IMR-90 (cell line): ENCODE measurements around the gene CFAP90. TPM values are rescaled to one million over a fixed set of nuclear protein-coding genes. Genes with fewer than 3 reads are reported as not detected.

Experiments
- ATAC-seq: fragments of 200-7000 bp; cut with Tn5 transposase; 2 replicates; pipeline ENCODE4 v1.9.1; 2020; ENCODE audit warnings: low read depth, mild to moderate bottlenecking, moderate library complexity
- BruUV-seq: library from RNA; stranded (reverse); fragments of 400-500 nt; replicated peaks from 2 replicates; lab custom pipeline; 2021; lab: Mats Ljungman, UMichigan
- CTCF ChIA-PET: fragments of 300-600 bp; formaldehyde crosslinking; extraction: SDS; loops from one replicate; lab custom pipeline; 2021; ENCODE audit warnings: antibody characterized with exemption; lab: Yijun Ruan, JAX
- POLR2A ChIA-PET: fragments of 300-600 bp; sonication (Branson Sonifier 250); formaldehyde crosslinking; loops from one replicate; lab custom pipeline; 2022; ENCODE audit warnings: antibody characterized with exemption; ENCODE audit not compliant: unreplicated experiment; lab: Charles Lee
- DNase-seq: peaks from one replicate; pipeline ENCODE4 v3.0.0; 2013
- H2AFZ ChIP-seq: replicated peaks from 2 replicates; pipeline ENCODE3; 2013; ENCODE audit warnings: low read length, mild to moderate bottlenecking; ENCODE audit not compliant: poor library complexity
- H2AK5ac ChIP-seq: 2 replicates; pipeline ENCODE4 v1.6.1; 2013; ENCODE audit warnings: low read depth, low read length, inconsistent platforms
- H2AK9ac ChIP-seq: replicated peaks from 2 replicates; pipeline ENCODE3; 2013; ENCODE audit warnings: mild to moderate bottlenecking, low read depth, low read length, moderate library complexity; ENCODE audit not compliant: poor library complexity
- H2BK120ac ChIP-seq: 2 replicates; pipeline ENCODE4 v1.6.1; 2013; ENCODE audit warnings: low read depth, low read length, inconsistent platforms
- H2BK15ac ChIP-seq: 3 replicates; pipeline ENCODE4 v1.6.1; 2013; ENCODE audit warnings: low read depth, low read length, inconsistent platforms
- H2BK20ac ChIP-seq: 2 replicates; pipeline ENCODE4 v1.6.1; 2013; ENCODE audit warnings: low read depth, mild to moderate bottlenecking, inconsistent platforms, low read length, moderate library complexity
- H2BK5ac ChIP-seq: 2 replicates; pipeline ENCODE4 v1.6.1; 2013; ENCODE audit warnings: mild to moderate bottlenecking, low read depth, low read length, inconsistent platforms; ENCODE audit not compliant: poor library complexity, severe bottlenecking
- H3K14ac ChIP-seq: replicated peaks from 2 replicates; pipeline ENCODE4 v1.6.1; 2013; ENCODE audit warnings: low read depth, low read length, inconsistent platforms
- H3K18ac ChIP-seq: 2 replicates; pipeline ENCODE4 v1.6.1; 2013; ENCODE audit warnings: low read depth, low read length, control low read depth
- H3K23ac ChIP-seq: 2 replicates; pipeline ENCODE4 v1.6.1; 2013; ENCODE audit warnings: low read depth, low read length, inconsistent platforms
- H3K27ac ChIP-seq: 2 replicates; pipeline ENCODE4 v1.5.1; 2013; ENCODE audit warnings: mild to moderate bottlenecking, control low read depth, low read length; ENCODE audit not compliant: insufficient read depth
- H3K27me3 ChIP-seq: 2 replicates; pipeline ENCODE4 v1.6.1; 2013; ENCODE audit warnings: low read length; ENCODE audit not compliant: control insufficient read depth, insufficient read depth
- H3K36me3 ChIP-seq: 2 replicates; pipeline ENCODE4 v1.6.1; 2013; ENCODE audit warnings: low read length, mixed read lengths; ENCODE audit not compliant: control insufficient read depth, insufficient read depth
- H3K4ac ChIP-seq: 2 replicates; pipeline ENCODE4 v1.6.1; 2013; ENCODE audit warnings: low read depth, low read length, inconsistent platforms
- H3K4me1 ChIP-seq: 2 replicates; pipeline ENCODE4 v1.6.1; 2013; ENCODE audit warnings: low read length, mixed read lengths; ENCODE audit not compliant: control insufficient read depth, insufficient read depth
- H3K4me2 ChIP-seq: 2 replicates; pipeline ENCODE4 v1.6.1; 2013; ENCODE audit warnings: low read depth, mild to moderate bottlenecking, control low read depth, low read length, moderate library complexity
- H3K4me3 ChIP-seq: 2 replicates; pipeline ENCODE4 v1.5.1; 2013; ENCODE audit warnings: low read depth, mild to moderate bottlenecking, control low read depth, low read length, moderate library complexity; ENCODE audit not compliant: insufficient read depth
- H3K56ac ChIP-seq: 2 replicates; pipeline ENCODE4 v1.6.1; 2013; ENCODE audit warnings: low read length, inconsistent platforms; ENCODE audit not compliant: insufficient read depth; ENCODE audit errors: extremely low read depth
- H3K79me1 ChIP-seq, 2 experiments: 2 replicates each; pipeline ENCODE4 v1.6.1; 2013; ENCODE audit warnings: low read length in 2 of 2, inconsistent platforms in 1 of 2, low read depth in 1 of 2
- H3K9ac ChIP-seq: 2 replicates; pipeline ENCODE4 v1.6.1; 2013; ENCODE audit warnings: low read depth, low read length, control low read depth
- H3K9me1 ChIP-seq: 2 replicates; pipeline ENCODE4 v1.6.1; 2013; ENCODE audit warnings: low read length, inconsistent platforms; ENCODE audit not compliant: insufficient read depth
- H3K9me3 ChIP-seq: 2 replicates; pipeline ENCODE4 v1.6.1; 2013; ENCODE audit warnings: low read length; ENCODE audit not compliant: control insufficient read depth, insufficient read depth
- H4K20me1 ChIP-seq: 2 replicates; pipeline ENCODE4 v1.6.1; 2013; ENCODE audit warnings: low read length, inconsistent platforms; ENCODE audit not compliant: insufficient read depth
- H4K5ac ChIP-seq: 2 replicates; pipeline ENCODE4 v1.6.1; 2013; ENCODE audit warnings: mild to moderate bottlenecking, low read depth, low read length, control low read depth
- H4K8ac ChIP-seq, 2 experiments: 2 replicates each; pipeline ENCODE4 v1.6.1; 2013; ENCODE audit warnings: low read depth in 2 of 2, low read length in 2 of 2, control low read depth in 1 of 2, inconsistent platforms in 1 of 2
- H4K91ac ChIP-seq: 2 replicates; pipeline ENCODE4 v1.6.1; 2013; ENCODE audit warnings: low read depth, low read length, inconsistent platforms; ENCODE audit not compliant: insufficient read depth
- BHLHE40 ChIP-seq: fragments of 150-350 bp; IDR thresholded peaks from 2 replicates; pipeline ENCODE4 v1.6.1; 2016; ENCODE audit warnings: mild to moderate bottlenecking, low read depth, low read length
- CEBPB ChIP-seq: IDR thresholded peaks from 2 replicates; pipeline ENCODE4 v1.6.1; 2012; ENCODE audit warnings: low read depth, low read length, improper control_type of control experiment
- CHD1 ChIP-seq: IDR thresholded peaks from 2 replicates; pipeline ENCODE4 v1.6.1; 2012; ENCODE audit warnings: low read depth, low read length, improper control_type of control experiment
- FOS ChIP-seq: fragments of 150-350 bp; IDR thresholded peaks from 2 replicates; pipeline ENCODE4 v1.6.1; 2016; ENCODE audit warnings: low read depth, low read length
- MAFK ChIP-seq: IDR thresholded peaks from 2 replicates; pipeline ENCODE4 v1.6.1; 2012; ENCODE audit warnings: low read depth, low read length, improper control_type of control experiment
- MAZ ChIP-seq: IDR thresholded peaks from 2 replicates; pipeline ENCODE4 v1.6.1; 2012; ENCODE audit warnings: low read depth, mild to moderate bottlenecking, low read length, improper control_type of control experiment, moderate library complexity, borderline replicate concordance
- MXI1 ChIP-seq: IDR thresholded peaks from 2 replicates; pipeline ENCODE4 v1.6.1; 2012; ENCODE audit warnings: low read depth, mild to moderate bottlenecking, low read length, moderate library complexity, borderline replicate concordance
- NFE2L2 ChIP-seq: fragments of 150-350 bp; IDR thresholded peaks from 2 replicates; pipeline ENCODE4 v1.6.1; 2016; ENCODE audit warnings: low read depth, mild to moderate bottlenecking, low read length
- POLR2A ChIP-seq: IDR thresholded peaks from 2 replicates; pipeline ENCODE4 v1.6.1; 2012; ENCODE audit warnings: mild to moderate bottlenecking, low read depth, low read length
- RAD21 ChIP-seq: IDR thresholded peaks from 2 replicates; pipeline ENCODE4 v1.6.1; 2012; ENCODE audit warnings: low read length, improper control_type of control experiment
- RCOR1 ChIP-seq: IDR thresholded peaks from 2 replicates; pipeline ENCODE4 v1.6.1; 2012; ENCODE audit warnings: mild to moderate bottlenecking, low read length, improper control_type of control experiment; ENCODE audit not compliant: insufficient replicate concordance
- RFX5 ChIP-seq: IDR thresholded peaks from 2 replicates; pipeline ENCODE4 v1.8.0; 2012; ENCODE audit warnings: low read depth, mild to moderate bottlenecking, low read length, moderate library complexity
- SMC3 ChIP-seq: fragments of 150-350 bp; IDR thresholded peaks from 2 replicates; pipeline ENCODE4 v1.6.1; 2016; ENCODE audit warnings: low read depth, mild to moderate bottlenecking, antibody characterized with exemption, low read length, moderate library complexity
- WGBS, 2 experiments: methylation state at CpG; one replicate each; pipeline versions ENCODE4 v1.1.5 to v1.1.7; 2013; ENCODE audit warnings: missing lambda C conversion rate in 2 of 2; ENCODE audit not compliant: insufficient read length in 1 of 2; ENCODE audit errors: extremely low coverage in 2 of 2; 5-methylcytosine and 5-hydroxymethylcytosine counted together
- dilution Hi-C: fragments of 300-500 bp; cut with HindIII; formaldehyde crosslinking; loops from one replicate; pipeline ENCODE4 v1.14.3; 2018; ENCODE audit warnings: low sequenced_read_pairs; ENCODE audit not compliant: unreplicated experiment
- in situ Hi-C: fragments of 300-500 bp; cut with MboI; formaldehyde crosslinking; loops from 3 replicates; pipeline ENCODE4 v1.14.3; 2019; ENCODE audit warnings: low sequenced_read_pairs, inconsistent platforms, mixed read lengths
- intact Hi-C: fragments of 100-400 bp; cut with micrococcal nuclease; formaldehyde crosslinking; loops from 2 replicates; pipeline ENCODE4 v1.10.0; 2022
- polyA plus RNA-seq, 3 experiments: library from polyadenylated mRNA; depleted of rRNA; stranded (reverse); fragments of >200 nt; gene quantifications; 2 replicates each; pipeline ENCODE4 v1.2.3, GENCODE V29; 2012; ENCODE audit warnings: low replicate concordance in 1 of 3
- total RNA-seq: library from RNA; depleted of rRNA; stranded (reverse); fragments of >200 nt; gene quantifications from 2 replicates; pipeline ENCODE4 v1.2.3, GENCODE V29; 2012
- TF ChIP-seq, protein P1 (sequence below): fragments of 150-350 bp; IDR thresholded peaks from 2 replicates; pipeline ENCODE4 v1.6.1; 2017; ENCODE audit warnings: mild to moderate bottlenecking, antibody characterized with exemption, low read length, low read depth
- TF ChIP-seq, protein P2 (sequence below): conservative IDR thresholded peaks from 2 replicates; pipeline ENCODE4 v1.5.1; 2012; ENCODE audit warnings: mild to moderate bottlenecking, low read depth, low read length, improper control_type of control experiment
- TF ChIP-seq, protein P3 (sequence below): fragments of 150-350 bp; IDR thresholded peaks from 2 replicates; pipeline ENCODE4 v1.6.1; 2016; ENCODE audit warnings: low read depth, mild to moderate bottlenecking, low read length, moderate library complexity, borderline replicate concordance

Gene CFAP90
- total and polyA plus RNA-seq, 2 of the 4 experiments (the other 2 are of a cell fraction): 0.09 TPM; not detected in 1

DNA sequence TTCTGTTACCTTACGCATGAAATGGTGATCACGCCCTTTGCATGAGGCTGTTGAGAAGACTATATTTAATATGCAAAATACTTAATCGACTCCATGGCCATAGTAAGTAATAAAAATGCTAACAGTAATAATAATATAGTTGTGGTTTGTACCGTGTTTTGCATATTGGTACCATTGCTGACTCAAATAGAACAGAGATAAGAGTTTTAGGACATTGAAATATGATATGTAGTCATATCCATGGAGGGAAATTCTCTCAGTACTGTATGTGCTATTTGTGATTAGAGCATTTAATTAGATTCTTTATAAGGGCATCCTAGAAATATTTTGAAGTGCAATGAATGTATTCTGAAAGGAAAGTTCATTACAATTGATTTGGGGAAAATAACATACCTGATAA is 41.9 kb downstream of the CFAP90 start:
- Histone ChIP-seq H4K5ac (no peak overlapping the region), H3K36me3 (no peaks in the 10 kb centered on the region), H4K20me1 (no peaks in the 10 kb centered on the region), H3K9me1 (no peaks in the 10 kb centered on the region), H3K14ac (no peak overlapping the region), H3K4ac (no peak overlapping the region), H3K27me3 (no peaks in the 10 kb centered on the region), H2BK120ac (no peak overlapping the region), H3K9ac (no peak overlapping the region), H2AK5ac (no peak overlapping the region), H3K18ac (no peak overlapping the region), H3K79me1 (no peaks in the 10 kb centered on the region), H2AFZ (no peak overlapping the region), H2BK5ac (no peak overlapping the region), H4K91ac (no peak overlapping the region), H3K27ac (no peak overlapping the region), H2BK20ac (no peak overlapping the region), H3K56ac (no peak overlapping the region), H3K4me3 (no peak overlapping the region), H2AK9ac (no peak overlapping the region), H3K4me2 (no peak overlapping the region), H3K4me1 (no peaks in the 10 kb centered on the region), H3K23ac (no peak overlapping the region), H4K8ac (no peak overlapping the region), H2BK15ac (no peak overlapping the region), H3K9me3 (no peaks in the 10 kb centered on the region)
- TF ChIP-seq, protein P1, sequence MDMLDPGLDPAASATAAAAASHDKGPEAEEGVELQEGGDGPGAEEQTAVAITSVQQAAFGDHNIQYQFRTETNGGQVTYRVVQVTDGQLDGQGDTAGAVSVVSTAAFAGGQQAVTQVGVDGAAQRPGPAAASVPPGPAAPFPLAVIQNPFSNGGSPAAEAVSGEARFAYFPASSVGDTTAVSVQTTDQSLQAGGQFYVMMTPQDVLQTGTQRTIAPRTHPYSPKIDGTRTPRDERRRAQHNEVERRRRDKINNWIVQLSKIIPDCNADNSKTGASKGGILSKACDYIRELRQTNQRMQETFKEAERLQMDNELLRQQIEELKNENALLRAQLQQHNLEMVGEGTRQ: no peak
- TF ChIP-seq CHD1: no peak
- TF ChIP-seq, protein P2, sequence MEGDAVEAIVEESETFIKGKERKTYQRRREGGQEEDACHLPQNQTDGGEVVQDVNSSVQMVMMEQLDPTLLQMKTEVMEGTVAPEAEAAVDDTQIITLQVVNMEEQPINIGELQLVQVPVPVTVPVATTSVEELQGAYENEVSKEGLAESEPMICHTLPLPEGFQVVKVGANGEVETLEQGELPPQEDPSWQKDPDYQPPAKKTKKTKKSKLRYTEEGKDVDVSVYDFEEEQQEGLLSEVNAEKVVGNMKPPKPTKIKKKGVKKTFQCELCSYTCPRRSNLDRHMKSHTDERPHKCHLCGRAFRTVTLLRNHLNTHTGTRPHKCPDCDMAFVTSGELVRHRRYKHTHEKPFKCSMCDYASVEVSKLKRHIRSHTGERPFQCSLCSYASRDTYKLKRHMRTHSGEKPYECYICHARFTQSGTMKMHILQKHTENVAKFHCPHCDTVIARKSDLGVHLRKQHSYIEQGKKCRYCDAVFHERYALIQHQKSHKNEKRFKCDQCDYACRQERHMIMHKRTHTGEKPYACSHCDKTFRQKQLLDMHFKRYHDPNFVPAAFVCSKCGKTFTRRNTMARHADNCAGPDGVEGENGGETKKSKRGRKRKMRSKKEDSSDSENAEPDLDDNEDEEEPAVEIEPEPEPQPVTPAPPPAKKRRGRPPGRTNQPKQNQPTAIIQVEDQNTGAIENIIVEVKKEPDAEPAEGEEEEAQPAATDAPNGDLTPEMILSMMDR: no peak
- TF ChIP-seq CEBPB: no peak
- no peak for TF ChIP-seq NFE2L2
- no peak for TF ChIP-seq MXI1
- no peak for TF ChIP-seq BHLHE40
- no peak for TF ChIP-seq FOS
- TF ChIP-seq POLR2A: no peak
- no peak for TF ChIP-seq RCOR1
- TF ChIP-seq RAD21: no peak
- no peak for TF ChIP-seq RFX5
- no peak for TF ChIP-seq MAZ
- no peak for TF ChIP-seq SMC3
- TF ChIP-seq, protein P3, sequence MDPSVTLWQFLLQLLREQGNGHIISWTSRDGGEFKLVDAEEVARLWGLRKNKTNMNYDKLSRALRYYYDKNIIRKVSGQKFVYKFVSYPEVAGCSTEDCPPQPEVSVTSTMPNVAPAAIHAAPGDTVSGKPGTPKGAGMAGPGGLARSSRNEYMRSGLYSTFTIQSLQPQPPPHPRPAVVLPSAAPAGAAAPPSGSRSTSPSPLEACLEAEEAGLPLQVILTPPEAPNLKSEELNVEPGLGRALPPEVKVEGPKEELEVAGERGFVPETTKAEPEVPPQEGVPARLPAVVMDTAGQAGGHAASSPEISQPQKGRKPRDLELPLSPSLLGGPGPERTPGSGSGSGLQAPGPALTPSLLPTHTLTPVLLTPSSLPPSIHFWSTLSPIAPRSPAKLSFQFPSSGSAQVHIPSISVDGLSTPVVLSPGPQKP: no peak
- no peak for TF ChIP-seq MAFK
- ATAC-seq (no peak), DNase-seq (no peak)
- no CpG with 5 or more reads among the region's 4 CpGs for WGBS, 2 experiments
- POLR2A ChIA-PET: no interaction called here
- BruUV-seq: no TSS peak
- dilution Hi-C loops: no loop called here
- in situ Hi-C loops: no loop called here
- intact Hi-C loops: no loop called here
- CTCF ChIA-PET: no interaction called here
